Astrocyte (in vitro differentiated cells and primary cell): ENCODE results near the gene THSD7B. TPM values are rescaled to one million over a fixed set of nuclear protein-coding genes. Genes with fewer than 3 reads are reported as not detected.

Experiments
- DNase-seq: peaks from one replicate; pipeline ENCODE4 v3.0.0-alpha.2; 2010; ENCODE audit warnings: low read depth
- FAIRE-seq: peaks from 2 replicates; lab custom pipeline; 2011; peaks lifted over from hg19 to GRCh38; lab: Jason Lieb, UNC
- H2AFZ ChIP-seq: 2 replicates; pipeline ENCODE4 v1.6.0; 2012; ENCODE audit warnings: low read depth, low read length, inconsistent platforms
- H3K27ac ChIP-seq: 2 replicates; pipeline ENCODE4 v1.5.1; 2011; ENCODE audit warnings: low read depth, low read length, inconsistent platforms
- H3K27me3 ChIP-seq: 2 replicates; pipeline ENCODE4 v1.6.0; 2011; ENCODE audit warnings: low read length, inconsistent platforms; ENCODE audit not compliant: insufficient read depth
- H3K36me3 ChIP-seq: 2 replicates; pipeline ENCODE4 v1.5.1; 2011; ENCODE audit warnings: low read length, inconsistent platforms; ENCODE audit not compliant: insufficient read depth
- H3K4me1 ChIP-seq: 2 replicates; pipeline ENCODE4 v1.5.1; 2011; ENCODE audit warnings: low read length, inconsistent platforms; ENCODE audit not compliant: insufficient read depth
- H3K4me2 ChIP-seq: 2 replicates; pipeline ENCODE4 v1.6.0; 2012; ENCODE audit warnings: low read length, inconsistent platforms
- H3K4me3 ChIP-seq: 2 replicates; pipeline ENCODE4 v1.5.1; 2011; ENCODE audit warnings: low read depth, mild to moderate bottlenecking, low read length, inconsistent platforms; ENCODE audit not compliant: insufficient read depth
- H3K79me2 ChIP-seq: 2 replicates; pipeline ENCODE4 v1.6.0; 2012; ENCODE audit warnings: mild to moderate bottlenecking, low read length, inconsistent platforms; ENCODE audit not compliant: insufficient read depth
- H3K9ac ChIP-seq: 2 replicates; pipeline ENCODE4 v1.6.0; 2012; ENCODE audit warnings: mild to moderate bottlenecking, low read length, inconsistent platforms
- H3K9me3 ChIP-seq: 2 replicates; pipeline ENCODE4 v1.5.1; 2012; ENCODE audit warnings: low read depth, mild to moderate bottlenecking, low read length, inconsistent platforms; ENCODE audit not compliant: insufficient read depth
- H4K20me1 ChIP-seq: 2 replicates; pipeline ENCODE4 v1.6.0; 2012; ENCODE audit warnings: low read length, inconsistent platforms; ENCODE audit not compliant: insufficient read depth
- H3K27ac Mint-ChIP-seq: one replicate; pipeline ENCODE4 v1.8.0; 2021; ENCODE audit warnings: mild to moderate bottlenecking, mixed read lengths; ENCODE audit not compliant: unreplicated experiment
- H3K27me3 Mint-ChIP-seq: one replicate; pipeline ENCODE4 v1.8.0; 2021; ENCODE audit warnings: low read depth, mixed read lengths; ENCODE audit not compliant: unreplicated experiment
- H3K36me3 Mint-ChIP-seq: one replicate; pipeline ENCODE4 v1.8.0; 2021; ENCODE audit warnings: low read depth, mixed read lengths; ENCODE audit not compliant: unreplicated experiment
- H3K4me1 Mint-ChIP-seq: one replicate; pipeline ENCODE4 v1.8.0; 2021; ENCODE audit warnings: low read depth, mixed read lengths; ENCODE audit not compliant: unreplicated experiment
- H3K4me3 Mint-ChIP-seq: one replicate; pipeline ENCODE4 v1.8.0; 2021; ENCODE audit warnings: mild to moderate bottlenecking, moderate library complexity, mixed read lengths; ENCODE audit not compliant: unreplicated experiment
- H3K9me3 Mint-ChIP-seq: one replicate; pipeline ENCODE4 v1.8.0; 2021; ENCODE audit warnings: mild to moderate bottlenecking, mixed read lengths; ENCODE audit not compliant: unreplicated experiment
- CTCF ChIP-seq: IDR thresholded peaks from 2 replicates; pipeline ENCODE4 v1.5.1; 2011; ENCODE audit warnings: low read depth, mild to moderate bottlenecking, inconsistent platforms, low read length, moderate library complexity; ENCODE audit not compliant: insufficient read depth
- EZH2 ChIP-seq: IDR thresholded peaks from 2 replicates; pipeline ENCODE4 v1.6.1; 2012; ENCODE audit warnings: mild to moderate bottlenecking, low read length, inconsistent platforms; ENCODE audit not compliant: insufficient read depth
- total RNA-seq: library from RNA; stranded (reverse); gene quantifications from 2 replicates; pipeline ENCODE4 v1.2.1, GENCODE V29; 2021

The THSD7B gene
- total RNA-seq, 1 donor from 2014 or later = 0.18 TPM

GRCh38 chr2:137039482-137040152 lies 274.3 kb downstream of the THSD7B start:
- Histone ChIP-seq H3K36me3 (no peaks in the 10 kb centered on the region), H4K20me1 (no peaks in the 10 kb centered on the region), H2AFZ (no peak overlapping the region), H3K9me3 (no peaks in the 10 kb centered on the region), H3K79me2 (no peaks in the 10 kb centered on the region), H3K4me2 (no peak overlapping the region), H3K4me1 (no peaks in the 10 kb centered on the region), H3K27me3 (no peaks in the 10 kb centered on the region), H3K9ac (no peak overlapping the region), H3K27ac (no peak overlapping the region), H3K4me3 (no peak overlapping the region)
- FAIRE-seq = no peak
- TF ChIP-seq EZH2 = no peak
- no peak for TF ChIP-seq CTCF
- no peaks in the 10 kb centered on the region for H3K9me3 Mint-ChIP-seq
- H3K36me3 Mint-ChIP-seq = no peaks in the 10 kb centered on the region
- no peaks in the 10 kb centered on the region for H3K27me3 Mint-ChIP-seq
- no peak overlapping the region for H3K4me3 Mint-ChIP-seq
- no peaks in the 10 kb centered on the region for H3K4me1 Mint-ChIP-seq
- no peak for DNase-seq
- H3K27ac Mint-ChIP-seq = no peak overlapping the region

DNA sequence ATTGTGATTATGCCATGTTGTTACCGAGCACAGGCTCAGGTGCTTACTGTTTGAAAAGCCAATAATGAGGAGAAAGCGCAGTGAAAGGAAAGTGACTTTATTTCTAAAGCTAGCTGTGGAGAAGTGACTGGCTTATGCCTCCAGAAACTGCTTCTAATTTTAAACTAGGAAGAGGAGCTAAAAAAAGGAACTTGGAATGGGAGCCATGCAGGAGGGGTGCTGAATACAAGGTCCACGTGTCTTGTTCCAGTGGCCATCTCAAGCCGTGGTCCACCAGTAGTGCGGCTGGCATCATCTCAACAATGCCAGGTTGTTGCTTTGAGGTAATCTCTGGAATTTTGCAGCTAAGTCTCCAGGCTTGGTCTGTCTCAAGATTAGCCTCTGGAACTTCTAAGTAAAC lies 282.0 kb downstream of the THSD7B start:
- H3K4me2 ChIP-seq = no peak overlapping the region
- H3K4me3 Mint-ChIP-seq = no peak overlapping the region
- no peak overlapping the region for H3K27ac ChIP-seq
- H3K4me1 Mint-ChIP-seq = no peaks in the 10 kb centered on the region
- H2AFZ ChIP-seq = no peak overlapping the region
- H3K27me3 Mint-ChIP-seq = no peaks in the 10 kb centered on the region
- H3K36me3 ChIP-seq = no peaks in the 10 kb centered on the region
- no peaks in the 10 kb centered on the region for H3K27me3 ChIP-seq
- H3K36me3 Mint-ChIP-seq = no peaks in the 10 kb centered on the region
- H3K4me3 ChIP-seq = no peak overlapping the region
- no peaks in the 10 kb centered on the region for H3K9me3 Mint-ChIP-seq
- H3K9me3 ChIP-seq = no peaks in the 10 kb centered on the region
- no peak overlapping the region for H3K27ac Mint-ChIP-seq
- H3K4me1 ChIP-seq = no peaks in the 10 kb centered on the region
- TF ChIP-seq CTCF (no peak), EZH2 (no peak)
- no peak for FAIRE-seq
- H3K79me2 ChIP-seq = no peaks in the 10 kb centered on the region
- no peak for DNase-seq
- no peak overlapping the region for H3K9ac ChIP-seq
- no peaks in the 10 kb centered on the region for H4K20me1 ChIP-seq

DNA sequence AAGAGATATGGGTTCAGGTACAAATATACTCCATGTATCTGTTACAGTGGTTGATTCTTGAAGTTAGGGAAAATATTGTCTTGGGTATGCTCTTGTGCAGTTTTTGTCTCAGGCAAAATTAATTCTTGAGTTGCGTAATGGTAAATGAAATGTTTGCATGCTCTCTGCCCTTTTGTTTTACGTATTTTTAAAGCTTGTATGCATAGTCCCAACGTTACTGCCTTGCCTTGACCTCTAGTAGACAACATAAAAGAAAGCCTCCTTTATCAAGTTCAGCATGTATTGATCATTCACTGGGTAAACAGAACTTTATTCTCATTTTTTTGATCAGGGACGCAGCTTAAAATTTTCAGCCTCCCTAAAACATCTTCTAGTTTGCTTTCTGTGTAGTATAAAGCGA lies 283.1 kb downstream of the THSD7B start:
- Histone ChIP-seq H3K27me3 (no peaks in the 10 kb centered on the region), H3K27ac (no peak overlapping the region), H3K79me2 (no peaks in the 10 kb centered on the region), H4K20me1 (no peaks in the 10 kb centered on the region), H3K4me3 (no peak overlapping the region), H3K4me1 (no peaks in the 10 kb centered on the region), H2AFZ (no peak overlapping the region), H3K4me2 (no peak overlapping the region), H3K9me3 (no peaks in the 10 kb centered on the region), H3K36me3 (no peaks in the 10 kb centered on the region), H3K9ac (no peak overlapping the region)
- H3K9me3 Mint-ChIP-seq = no peaks in the 10 kb centered on the region
- no peaks in the 10 kb centered on the region for H3K27me3 Mint-ChIP-seq
- FAIRE-seq = no peak
- H3K27ac Mint-ChIP-seq = no peak overlapping the region
- DNase-seq = no peak
- no peaks in the 10 kb centered on the region for H3K36me3 Mint-ChIP-seq
- no peaks in the 10 kb centered on the region for H3K4me1 Mint-ChIP-seq
- H3K4me3 Mint-ChIP-seq = no peak overlapping the region
- TF ChIP-seq EZH2 (no peak), CTCF (no peak)
